ENCODE data around the gene VKORC1.

VKORC1 gene

GRCh38 chr16:31114468-31114867, 19.9 kb upstream of the VKORC1 start:
- Histone ChIP-seq H3K9ac (ENCODE audit: low read depth in 1 of 2, low read length in 2 of 2) (no peak overlapping the region), H3K27ac (ENCODE audit: low read depth, low read length) (no peak overlapping the region), H3K9me3 (ENCODE audit: control insufficient read depth in 1 of 2, low read length in 2 of 2) (no peaks in the 10 kb centered on the region), H3K36me3 (ENCODE audit: control insufficient read depth in 1 of 2, insufficient read depth in 2 of 2, low read length in 2 of 2) (peaks cover 32 to 36% of the 10 kb centered on the region in 2 donors), H3K4me3 (ENCODE audit: low read depth in 1 of 2, low read length in 2 of 2) (no peak overlapping the region), H3K4me1 (ENCODE audit: control insufficient read depth in 1 of 2, insufficient read depth in 2 of 2, low read length in 2 of 2) (peaks cover 27 to 31% of the 10 kb centered on the region in 2 donors), H3K27me3 (ENCODE audit: control insufficient read depth in 1 of 2, insufficient read depth in 2 of 2, low read length in 2 of 2) (no peaks in the 10 kb centered on the region)

DNA sequence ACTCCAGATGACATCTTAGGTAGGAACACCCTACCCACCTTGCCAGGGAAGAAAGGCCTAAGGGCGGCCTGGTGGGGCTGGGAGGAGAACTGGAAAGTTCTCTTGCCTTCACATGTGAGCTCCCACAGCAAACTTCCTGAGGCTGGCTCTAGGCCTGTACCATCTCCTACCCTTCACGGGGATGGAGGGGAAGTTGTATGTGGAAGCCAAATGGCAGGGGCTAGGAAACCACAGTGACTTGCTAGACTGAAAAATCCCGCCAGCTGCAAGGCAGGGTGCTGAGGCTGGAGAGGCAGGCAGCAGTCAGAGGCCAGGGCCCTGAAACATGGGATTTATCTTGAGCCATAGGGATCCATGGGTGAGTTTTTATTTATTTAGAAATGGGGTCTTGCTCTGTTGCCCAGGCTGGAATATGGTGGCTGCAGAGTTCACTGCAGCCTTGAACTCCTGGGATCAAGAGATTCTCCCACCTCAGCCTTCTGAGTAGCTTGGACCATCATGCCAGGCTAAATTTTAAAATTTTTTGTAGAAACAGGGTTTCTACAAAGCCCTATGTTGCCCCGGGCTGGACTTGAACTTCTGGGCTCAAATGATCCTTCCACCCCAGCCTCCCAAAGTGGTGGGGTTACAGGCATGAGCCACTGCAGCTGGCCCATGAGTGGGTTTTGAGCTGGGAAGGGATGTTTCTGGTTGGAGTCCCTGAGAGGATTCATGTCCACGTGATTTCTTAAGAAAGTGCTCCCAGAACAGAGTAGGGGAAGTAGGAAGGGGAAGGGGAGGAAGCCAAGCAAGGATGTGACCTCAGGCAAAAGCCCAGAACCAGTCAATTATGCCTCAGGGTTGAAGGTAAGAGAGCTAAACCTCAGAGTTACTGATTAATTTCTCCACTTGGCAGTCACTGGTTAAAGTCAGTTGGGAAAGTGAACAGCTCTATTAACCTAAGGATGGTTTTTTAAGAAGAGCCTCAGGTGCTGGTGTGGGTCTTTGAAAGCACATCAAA, 18.8 kb upstream of the VKORC1 start:
- H3K27ac ChIP-seq (ENCODE audit: low read depth, low read length): no peak overlapping the region

DNA sequence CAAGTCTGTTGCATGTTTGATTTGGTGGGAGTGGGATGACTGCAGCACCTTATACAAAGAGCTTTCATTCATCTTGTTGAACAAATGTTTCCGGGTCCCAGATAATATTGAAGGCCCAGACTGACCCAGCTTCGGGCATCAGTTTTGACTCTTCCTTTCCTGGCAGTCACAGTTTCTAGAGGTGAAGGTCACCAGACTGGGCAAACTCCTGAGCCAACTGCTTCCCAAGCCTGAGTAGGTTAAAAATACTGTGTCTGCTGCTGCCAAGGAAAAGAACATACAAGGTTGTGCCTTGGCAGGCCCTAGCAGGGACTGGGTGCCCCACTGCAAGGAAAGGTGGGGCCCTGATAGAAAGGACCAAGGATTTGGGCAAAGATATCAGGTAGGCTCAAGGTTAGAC, 18.1 kb upstream of the VKORC1 start:
- Histone ChIP-seq H3K4me1 (ENCODE audit: control insufficient read depth in 1 of 2, insufficient read depth in 2 of 2, low read length in 2 of 2) (peaks cover 30 to 31% of the 10 kb centered on the region in 2 donors), H3K9ac (ENCODE audit: low read depth in 1 of 2, low read length in 2 of 2) (no peak overlapping the region), H3K27ac (ENCODE audit: low read depth, low read length) (no peak overlapping the region), H3K4me3 (ENCODE audit: low read depth in 1 of 2, low read length in 2 of 2) (no peak overlapping the region), H3K36me3 (ENCODE audit: control insufficient read depth in 1 of 2, insufficient read depth in 2 of 2, low read length in 2 of 2) (peaks cover 33 to 36% of the 10 kb centered on the region in 2 donors), H3K9me3 (ENCODE audit: control insufficient read depth in 1 of 2, low read length in 2 of 2) (no peaks in the 10 kb centered on the region), H3K27me3 (ENCODE audit: control insufficient read depth in 1 of 2, insufficient read depth in 2 of 2, low read length in 2 of 2) (no peaks in the 10 kb centered on the region)

More for the DNA sequence above, 18.8 kb upstream of the VKORC1 start:
- no peaks in the 10 kb centered on the region for H3K9me3 ChIP-seq (ENCODE audit: control insufficient read depth in 1 of 2, low read length in 2 of 2)
- peaks cover 29 to 31% of the 10 kb centered on the region in 2 donors for H3K4me1 ChIP-seq (ENCODE audit: control insufficient read depth in 1 of 2, insufficient read depth in 2 of 2, low read length in 2 of 2)
- H3K9ac ChIP-seq (ENCODE audit: low read depth in 1 of 2, low read length in 2 of 2): no peak overlapping the region
- no peaks in the 10 kb centered on the region for H3K27me3 ChIP-seq (ENCODE audit: control insufficient read depth in 1 of 2, insufficient read depth in 2 of 2, low read length in 2 of 2)
- H3K4me3 ChIP-seq (ENCODE audit: low read depth in 1 of 2, low read length in 2 of 2): no peak overlapping the region
- H3K36me3 ChIP-seq (ENCODE audit: control insufficient read depth in 1 of 2, insufficient read depth in 2 of 2, low read length in 2 of 2): peaks cover 33 to 36% of the 10 kb centered on the region in 2 donors

DNA sequence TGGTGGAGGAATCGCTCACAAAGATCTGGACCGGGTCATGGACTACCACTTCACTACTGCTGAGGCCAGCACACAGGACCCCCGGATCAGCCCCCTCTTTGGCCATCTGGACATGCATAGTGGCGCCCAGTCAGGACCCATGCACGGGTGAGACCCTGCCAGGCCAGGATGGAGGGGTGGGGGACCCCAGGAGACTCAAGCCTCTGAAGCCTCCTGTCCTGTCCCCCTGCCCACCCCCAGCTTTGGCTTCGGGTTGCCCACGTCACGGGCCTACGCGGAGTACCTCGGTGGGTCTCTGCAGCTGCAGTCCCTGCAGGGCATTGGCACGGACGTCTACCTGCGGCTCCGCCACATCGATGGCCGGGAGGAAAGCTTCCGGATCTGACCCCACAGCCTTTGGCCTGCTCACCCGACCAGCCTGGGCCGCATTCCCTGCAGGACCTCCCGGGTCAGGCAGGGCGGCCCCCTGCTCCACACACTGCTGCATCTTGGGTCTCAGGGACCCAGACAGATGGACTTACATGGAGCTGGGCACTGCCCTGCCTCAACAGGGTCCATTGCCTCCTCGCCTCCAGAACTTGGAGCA, 17.4 kb upstream of the VKORC1 start:
- H3K9ac ChIP-seq (ENCODE audit: low read depth in 1 of 2, low read length in 2 of 2): no peak overlapping the region
- no peak overlapping the region for H3K27ac ChIP-seq (ENCODE audit: low read depth, low read length)
- H3K9me3 ChIP-seq (ENCODE audit: control insufficient read depth in 1 of 2, low read length in 2 of 2): no peaks in the 10 kb centered on the region
- H3K36me3 ChIP-seq (ENCODE audit: control insufficient read depth in 1 of 2, insufficient read depth in 2 of 2, low read length in 2 of 2): peaks cover 33 to 36% of the 10 kb centered on the region in 2 donors
- no peaks in the 10 kb centered on the region for H3K27me3 ChIP-seq (ENCODE audit: control insufficient read depth in 1 of 2, insufficient read depth in 2 of 2, low read length in 2 of 2)
- H3K4me3 ChIP-seq (ENCODE audit: low read depth in 1 of 2, low read length in 2 of 2): no peak overlapping the region
- H3K4me1 ChIP-seq (ENCODE audit: control insufficient read depth in 1 of 2, insufficient read depth in 2 of 2, low read length in 2 of 2): peaks cover 31 to 32% of the 10 kb centered on the region in 2 donors

DNA sequence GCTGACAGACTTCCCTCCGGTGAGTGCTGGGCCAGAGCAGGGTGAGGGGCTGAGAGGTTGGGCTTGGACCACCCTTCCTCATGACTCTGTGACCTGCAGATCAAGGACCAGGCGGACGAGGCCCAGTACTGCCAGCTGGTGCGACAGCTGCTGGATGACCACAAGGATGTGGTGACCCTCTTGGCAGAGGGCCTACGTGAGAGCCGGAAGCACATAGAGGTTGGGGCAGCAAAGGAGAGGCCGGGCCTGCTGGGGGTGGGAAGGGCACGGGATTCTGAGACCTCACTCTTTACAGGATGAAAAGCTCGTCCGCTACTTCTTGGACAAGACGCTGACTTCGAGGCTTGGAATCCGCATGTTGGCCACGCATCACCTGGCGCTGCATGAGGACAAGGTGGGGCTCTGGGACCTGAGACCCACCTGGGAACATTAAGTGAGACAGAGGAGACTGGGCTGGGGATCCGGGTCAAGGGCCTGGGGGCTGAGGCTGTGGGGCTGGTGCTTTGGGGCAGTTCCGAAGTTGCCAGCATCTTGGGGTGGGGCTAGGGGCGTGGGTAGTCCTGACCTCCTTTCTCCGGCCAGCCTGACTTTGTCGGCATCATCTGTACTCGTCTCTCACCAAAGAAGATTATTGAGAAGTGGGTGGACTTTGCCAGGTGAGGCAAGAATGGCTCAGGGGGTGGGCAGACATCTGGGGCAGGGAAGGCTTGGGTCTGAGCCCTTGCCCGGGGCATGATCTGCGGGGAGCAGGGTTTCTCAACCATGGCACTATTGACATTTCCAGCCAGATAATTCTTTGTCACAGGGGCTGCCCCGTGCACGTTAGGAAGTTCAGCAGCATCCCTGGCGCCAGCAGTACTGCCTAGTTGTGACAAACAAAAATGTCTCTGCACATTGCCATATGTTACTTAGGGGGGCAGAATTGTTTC, 15.8 kb upstream of the VKORC1 start:
- H3K27ac ChIP-seq (ENCODE audit: low read depth, low read length): no peak overlapping the region
- H3K36me3 ChIP-seq (ENCODE audit: control insufficient read depth in 1 of 2, insufficient read depth in 2 of 2, low read length in 2 of 2): peaks cover 33 to 36% of the 10 kb centered on the region in 2 donors
- H3K9ac ChIP-seq (ENCODE audit: low read depth in 1 of 2, low read length in 2 of 2): no peak overlapping the region
- no peaks in the 10 kb centered on the region for H3K9me3 ChIP-seq (ENCODE audit: control insufficient read depth in 1 of 2, low read length in 2 of 2)
- H3K27me3 ChIP-seq (ENCODE audit: control insufficient read depth in 1 of 2, insufficient read depth in 2 of 2, low read length in 2 of 2): no peaks in the 10 kb centered on the region
- H3K4me3 ChIP-seq (ENCODE audit: low read depth in 1 of 2, low read length in 2 of 2): no peak overlapping the region
- peaks cover 32 to 34% of the 10 kb centered on the region in 2 donors for H3K4me1 ChIP-seq (ENCODE audit: control insufficient read depth in 1 of 2, insufficient read depth in 2 of 2, low read length in 2 of 2)

DNA sequence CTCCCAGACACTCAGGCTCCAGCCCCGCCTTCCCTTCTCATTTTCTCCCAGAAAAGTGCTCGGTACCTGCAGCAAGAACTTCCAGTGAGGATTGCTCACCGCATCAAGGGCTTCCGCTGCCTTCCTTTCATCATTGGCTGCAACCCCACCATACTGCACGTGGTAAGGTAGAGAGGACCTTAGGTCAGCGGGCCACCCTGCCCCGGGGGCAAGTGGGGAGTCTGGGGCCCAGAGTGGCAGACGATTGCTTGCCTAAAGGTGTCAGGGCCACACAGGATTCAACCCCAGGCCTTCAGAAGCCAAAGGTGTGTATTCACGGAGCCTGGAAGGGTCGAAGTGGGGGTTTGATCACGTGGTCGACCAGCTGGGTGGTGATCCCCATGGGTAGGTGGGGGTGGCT, 15.0 kb upstream of the VKORC1 start:
- Histone ChIP-seq H3K9ac (ENCODE audit: low read depth in 1 of 2, low read length in 2 of 2) (no peak overlapping the region), H3K27me3 (ENCODE audit: control insufficient read depth in 1 of 2, insufficient read depth in 2 of 2, low read length in 2 of 2) (no peaks in the 10 kb centered on the region), H3K27ac (ENCODE audit: low read depth, low read length) (no peak overlapping the region), H3K9me3 (ENCODE audit: control insufficient read depth in 1 of 2, low read length in 2 of 2) (no peaks in the 10 kb centered on the region), H3K4me3 (ENCODE audit: low read depth in 1 of 2, low read length in 2 of 2) (no peak overlapping the region), H3K4me1 (ENCODE audit: control insufficient read depth in 1 of 2, insufficient read depth in 2 of 2, low read length in 2 of 2) (peaks cover 30 to 34% of the 10 kb centered on the region in 2 donors), H3K36me3 (ENCODE audit: control insufficient read depth in 1 of 2, insufficient read depth in 2 of 2, low read length in 2 of 2) (peaks cover 33 to 36% of the 10 kb centered on the region in 2 donors)

DNA sequence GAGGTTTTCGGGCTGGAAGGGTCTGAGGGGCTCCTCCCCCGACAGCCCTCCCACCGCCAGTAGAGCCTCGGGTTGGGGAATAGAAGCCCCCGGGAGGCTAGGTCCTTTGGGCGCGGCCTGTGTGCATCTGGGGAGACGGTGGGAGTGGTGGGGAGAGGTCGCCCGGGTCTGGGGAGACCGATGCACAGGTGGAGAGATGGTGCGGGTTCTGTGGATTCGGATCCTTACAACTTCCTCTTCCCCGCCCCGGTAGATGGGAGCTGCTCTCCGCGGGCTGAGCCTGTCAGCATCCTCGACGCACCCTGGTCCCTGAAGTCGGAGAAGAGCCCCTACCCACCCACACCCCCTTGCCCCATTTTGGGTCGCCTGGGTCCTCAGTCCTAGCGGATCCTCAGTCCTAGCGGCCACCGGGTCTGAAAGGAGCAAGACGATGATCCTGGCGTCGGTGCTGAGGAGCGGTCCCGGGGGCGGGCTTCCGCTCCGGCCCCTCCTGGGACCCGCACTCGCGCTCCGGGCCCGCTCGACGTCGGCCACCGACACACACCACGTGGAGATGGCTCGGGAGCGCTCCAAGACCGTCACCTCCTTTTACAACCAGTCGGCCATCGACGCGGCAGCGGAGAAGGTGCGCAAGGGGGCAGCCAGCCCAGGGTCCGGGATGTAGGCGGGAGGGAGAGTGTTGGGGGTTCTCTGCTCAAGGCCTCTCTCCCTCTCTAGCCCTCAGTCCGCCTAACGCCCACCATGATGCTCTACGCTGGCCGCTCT, 14.4 kb upstream of the VKORC1 start:
- peak overlapping the region; percentile 78 to 85 for H3K9ac ChIP-seq (ENCODE audit: low read depth in 1 of 2, low read length in 2 of 2)
- H3K4me1 ChIP-seq (ENCODE audit: control insufficient read depth in 1 of 2, insufficient read depth in 2 of 2, low read length in 2 of 2): peaks cover 27 to 30% of the 10 kb centered on the region in 2 donors
- H3K4me3 ChIP-seq (ENCODE audit: low read depth in 1 of 2, low read length in 2 of 2): peak overlapping the region; percentile 80 to 82
- no peaks in the 10 kb centered on the region for H3K9me3 ChIP-seq (ENCODE audit: control insufficient read depth in 1 of 2, low read length in 2 of 2)
- no peaks in the 10 kb centered on the region for H3K27me3 ChIP-seq (ENCODE audit: control insufficient read depth in 1 of 2, insufficient read depth in 2 of 2, low read length in 2 of 2)
- peaks cover 33 to 36% of the 10 kb centered on the region in 2 donors for H3K36me3 ChIP-seq (ENCODE audit: control insufficient read depth in 1 of 2, insufficient read depth in 2 of 2, low read length in 2 of 2)
- peak overlapping the region; percentile 63 for H3K27ac ChIP-seq (ENCODE audit: low read depth, low read length)

DNA sequence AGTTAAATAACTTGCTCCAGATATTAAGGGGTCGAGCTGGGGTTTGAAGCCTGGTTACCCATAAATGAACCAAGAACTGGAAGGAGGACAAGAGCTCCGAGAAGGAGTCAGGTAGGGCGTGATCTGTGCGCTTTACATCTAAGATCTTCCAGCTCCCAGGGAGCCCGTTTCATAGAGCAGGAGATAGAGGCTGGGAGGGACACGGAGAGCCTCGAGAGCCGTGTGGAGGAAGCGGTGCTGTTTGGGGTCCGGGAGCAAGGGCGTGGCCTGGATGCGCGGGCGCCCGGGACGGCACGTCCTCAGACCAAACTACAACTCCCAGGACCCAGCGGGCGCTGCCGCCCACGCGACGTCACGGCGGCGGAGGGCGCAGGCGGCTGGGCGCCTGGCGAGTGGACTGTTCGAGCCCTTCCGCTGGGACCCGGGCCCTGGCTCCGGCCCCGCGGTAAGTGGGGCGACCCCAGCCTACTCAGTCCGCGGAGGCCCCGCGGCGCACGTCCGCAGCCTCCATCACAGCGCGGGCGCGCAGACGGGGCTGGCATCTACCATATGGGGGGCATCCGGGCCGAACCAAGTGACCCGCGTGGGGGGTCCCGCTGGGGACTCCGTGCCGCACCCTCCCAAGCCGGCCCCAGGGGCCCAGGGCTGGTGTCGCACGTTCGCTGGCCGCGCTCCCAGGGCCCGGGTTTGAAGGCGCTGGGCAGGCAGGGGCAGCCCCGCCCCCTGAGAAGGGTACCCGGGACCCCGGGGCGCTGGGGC, 13.6 kb upstream of the VKORC1 start, which contains the start of gene BCKDK:
Gene BCKDK, plus strand, starts transcription at position 352 of the 759 bp plus-strand sequence. CDS start 838 bp downstream, outside the sequence.
- Histone ChIP-seq H3K9ac (ENCODE audit: low read depth in 1 of 2, low read length in 2 of 2) (peak within 1 kb of the TSS; percentile 78 to 85), H3K4me1 (ENCODE audit: control insufficient read depth in 1 of 2, insufficient read depth in 2 of 2, low read length in 2 of 2) (peaks cover 19 to 25% of the 10 kb centered on the region in 2 donors), H3K9me3 (ENCODE audit: control insufficient read depth in 1 of 2, low read length in 2 of 2) (no peaks in the 10 kb centered on the region), H3K27me3 (ENCODE audit: control insufficient read depth in 1 of 2, insufficient read depth in 2 of 2, low read length in 2 of 2) (no peaks in the 10 kb centered on the region), H3K4me3 (ENCODE audit: low read depth in 1 of 2, low read length in 2 of 2) (peak within 1 kb of the TSS; percentile 80 to 82), H3K27ac (ENCODE audit: low read depth, low read length) (peak within 1 kb of the TSS; percentile 63), H3K36me3 (ENCODE audit: control insufficient read depth in 1 of 2, insufficient read depth in 2 of 2, low read length in 2 of 2) (peaks cover 33 to 35% of the 10 kb centered on the region in 2 donors)
